Retinal pigment epithelial cell (primary cell): ENCODE results near the gene CREBBP.
A peak's percentile ranks its signal among the peaks of the same experiment; 100 is the strongest.

ENCODE experiments used
- DNase-seq: peaks from one replicate; pipeline ENCODE4 v3.0.0-alpha.2; 2010; ENCODE audit warnings: low read depth
- H3K4me3 ChIP-seq: 2 replicates; pipeline ENCODE4 v1.5.1; 2011; ENCODE audit warnings: mild to moderate bottlenecking, low read length, control low read depth, moderate library complexity
- TF ChIP-seq, protein P1 (sequence below): conservative IDR thresholded peaks from 2 replicates; pipeline ENCODE4 v1.5.1; 2011; ENCODE audit warnings: low read depth, low read length, control low read depth, inconsistent platforms

The CREBBP gene

DNA sequence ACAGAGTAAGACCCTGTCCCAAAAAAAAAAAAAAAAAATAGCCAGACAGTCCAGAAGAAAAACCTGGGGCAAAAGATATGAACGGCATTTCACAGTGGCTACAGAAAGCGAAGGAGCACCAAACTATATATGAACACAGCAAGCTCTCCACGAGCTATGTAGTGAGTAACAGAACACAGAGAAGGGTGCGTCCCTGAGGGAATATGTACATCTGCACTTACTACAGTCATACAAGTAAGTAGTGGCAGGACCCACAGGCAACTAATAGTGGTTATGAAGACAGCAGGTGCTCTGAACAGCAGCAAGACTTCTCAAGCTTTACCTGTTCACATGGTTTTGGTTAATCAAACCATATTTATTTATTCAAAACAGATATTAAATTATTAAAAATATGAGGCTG is 179.0 kb downstream of the CREBBP start:
- H3K4me3 ChIP-seq = no peak overlapping the region
- TF ChIP-seq, protein P1, sequence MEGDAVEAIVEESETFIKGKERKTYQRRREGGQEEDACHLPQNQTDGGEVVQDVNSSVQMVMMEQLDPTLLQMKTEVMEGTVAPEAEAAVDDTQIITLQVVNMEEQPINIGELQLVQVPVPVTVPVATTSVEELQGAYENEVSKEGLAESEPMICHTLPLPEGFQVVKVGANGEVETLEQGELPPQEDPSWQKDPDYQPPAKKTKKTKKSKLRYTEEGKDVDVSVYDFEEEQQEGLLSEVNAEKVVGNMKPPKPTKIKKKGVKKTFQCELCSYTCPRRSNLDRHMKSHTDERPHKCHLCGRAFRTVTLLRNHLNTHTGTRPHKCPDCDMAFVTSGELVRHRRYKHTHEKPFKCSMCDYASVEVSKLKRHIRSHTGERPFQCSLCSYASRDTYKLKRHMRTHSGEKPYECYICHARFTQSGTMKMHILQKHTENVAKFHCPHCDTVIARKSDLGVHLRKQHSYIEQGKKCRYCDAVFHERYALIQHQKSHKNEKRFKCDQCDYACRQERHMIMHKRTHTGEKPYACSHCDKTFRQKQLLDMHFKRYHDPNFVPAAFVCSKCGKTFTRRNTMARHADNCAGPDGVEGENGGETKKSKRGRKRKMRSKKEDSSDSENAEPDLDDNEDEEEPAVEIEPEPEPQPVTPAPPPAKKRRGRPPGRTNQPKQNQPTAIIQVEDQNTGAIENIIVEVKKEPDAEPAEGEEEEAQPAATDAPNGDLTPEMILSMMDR = no peak
- DNase-seq = no peak

DNA sequence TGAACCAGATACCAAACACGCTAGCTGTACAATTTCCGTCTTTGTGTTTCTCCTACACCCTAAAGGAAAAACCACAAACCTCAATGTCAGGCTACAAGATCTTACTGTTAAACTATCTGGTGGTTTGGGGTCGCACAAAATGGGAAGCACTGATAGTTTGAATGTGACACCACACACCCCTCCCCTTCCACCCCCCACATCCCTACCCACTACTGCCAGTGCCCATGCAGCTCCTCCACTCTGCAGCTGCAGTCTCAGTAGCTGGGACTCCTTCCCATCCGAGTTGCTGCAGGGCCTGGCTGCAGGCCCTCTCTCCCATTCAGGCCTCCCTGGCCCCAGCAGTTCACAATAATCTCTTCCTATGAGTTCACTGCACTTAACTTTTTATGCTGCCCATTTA is 181.6 kb downstream of the CREBBP start:
- TF ChIP-seq, protein P1 = no peak
- DNase-seq = no peak
- no peak overlapping the region for H3K4me3 ChIP-seq

DNA sequence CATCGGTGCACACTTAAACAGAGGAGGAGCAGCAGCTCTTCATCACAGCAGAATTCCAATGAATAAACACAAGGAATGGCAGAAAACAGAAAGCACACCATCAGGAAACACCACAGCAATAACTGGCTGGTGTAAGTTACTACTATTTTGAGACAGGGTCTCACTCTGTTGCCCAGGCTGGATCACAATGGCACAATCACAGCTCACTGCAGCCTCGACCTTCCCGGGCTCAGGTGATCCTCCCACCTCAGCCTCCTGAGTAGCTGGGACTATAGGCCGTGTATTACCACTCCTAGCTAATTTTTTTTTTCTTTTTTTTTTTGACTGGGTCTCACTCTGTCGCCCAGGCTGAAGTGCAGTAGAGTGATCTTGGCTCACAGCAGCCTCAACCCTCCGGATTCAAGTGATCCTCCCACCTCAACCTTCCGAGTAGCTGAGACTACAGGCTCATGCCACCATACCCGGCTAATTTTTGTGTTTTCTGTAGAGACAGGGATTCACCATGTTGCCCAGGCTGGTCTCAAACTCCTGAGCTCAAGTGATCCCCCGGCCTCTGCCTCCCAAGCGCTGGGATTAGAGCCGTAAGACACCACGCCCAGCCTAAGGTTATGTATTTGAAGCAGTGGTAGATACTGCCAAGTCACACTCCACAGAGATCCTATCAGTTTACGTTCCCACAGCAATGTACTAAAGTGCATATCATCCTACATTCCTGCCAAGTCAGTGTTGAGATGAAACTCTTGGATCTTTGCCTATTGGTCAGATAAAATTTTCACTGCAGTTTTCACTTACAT is 183.9 kb downstream of the CREBBP start:
- DNase-seq = peak; percentile 37
- no peak overlapping the region for H3K4me3 ChIP-seq
- TF ChIP-seq, protein P1 = no peak

DNA sequence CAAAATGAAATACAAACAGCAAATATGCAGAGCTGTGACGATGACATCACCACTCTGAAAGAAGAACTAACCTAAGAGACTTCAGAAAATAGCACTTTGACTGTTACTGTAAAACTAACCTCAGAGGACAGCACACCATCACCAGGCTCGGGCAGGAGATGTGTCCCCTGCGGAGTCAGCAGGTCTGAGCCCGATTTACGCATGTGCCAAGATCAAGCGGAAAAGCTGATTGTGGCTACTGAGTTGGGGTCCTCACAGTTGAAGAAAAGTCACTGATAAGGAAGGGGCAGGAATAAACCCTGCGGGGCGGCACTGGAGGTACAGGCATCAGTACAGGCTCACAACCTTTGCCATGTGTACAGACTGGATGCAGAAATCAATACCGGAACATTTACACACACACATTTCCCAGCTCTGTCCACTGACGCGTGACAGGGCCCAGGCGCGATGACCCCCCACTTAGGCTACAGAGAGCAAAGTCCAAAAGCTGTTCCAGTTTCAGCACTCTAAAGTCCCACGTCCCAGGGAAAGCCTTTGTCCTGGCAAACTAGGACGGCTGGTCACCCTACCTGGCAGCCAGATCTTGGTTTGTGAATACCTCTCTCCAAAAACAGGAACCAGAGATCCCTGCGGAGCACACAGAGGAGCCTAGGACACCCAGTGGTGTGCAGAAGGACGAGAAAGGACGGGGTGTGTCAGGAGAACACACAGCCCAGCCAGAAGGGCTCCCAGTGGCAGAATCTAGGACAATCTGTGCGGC is 184.7 kb downstream of the CREBBP start:
- no peak for DNase-seq
- no peak overlapping the region for H3K4me3 ChIP-seq
- TF ChIP-seq, protein P1 = no peak

DNA sequence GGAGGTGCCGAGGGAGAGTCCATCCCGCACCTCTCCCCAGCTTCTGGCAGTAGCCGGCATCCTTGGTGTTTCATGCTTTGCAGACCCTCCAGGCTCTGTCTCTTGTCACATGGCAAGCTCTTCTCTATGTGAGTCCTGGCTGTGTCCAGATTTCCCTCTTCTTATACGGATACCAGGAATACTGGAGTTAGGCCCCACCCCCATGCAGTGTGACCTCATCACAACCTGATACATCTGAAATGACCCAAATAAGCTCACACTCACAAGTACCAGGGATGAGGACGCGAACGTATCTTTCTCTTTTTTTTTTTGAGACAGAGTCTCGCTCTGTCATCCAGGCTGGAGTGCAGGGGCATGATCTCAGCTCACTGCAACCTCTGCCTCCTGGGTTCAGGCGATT is 186.5 kb downstream of the CREBBP start:
- no peak for DNase-seq
- TF ChIP-seq, protein P1 = no peak
- no peak overlapping the region for H3K4me3 ChIP-seq

DNA sequence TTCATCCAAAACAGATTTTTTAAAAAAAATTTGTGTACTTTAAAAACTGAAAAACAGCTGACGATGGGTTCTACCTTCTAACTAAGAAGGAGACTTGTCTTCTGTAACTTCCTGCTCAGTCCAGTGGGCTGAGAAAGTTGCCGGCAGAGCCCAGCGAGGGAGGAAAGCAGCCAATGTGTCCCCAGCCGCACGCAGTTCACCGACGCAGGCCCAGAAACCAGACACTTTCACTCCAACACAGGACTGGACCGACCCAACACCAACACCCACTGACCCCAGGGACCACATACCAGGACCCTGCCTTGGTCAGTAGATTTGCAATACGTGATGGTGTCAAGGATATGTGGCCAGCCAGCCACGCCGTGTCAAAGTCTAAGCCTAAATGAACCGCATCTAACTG is 188.8 kb downstream of the CREBBP start:
- TF ChIP-seq, protein P1 = no peak
- no peak for DNase-seq
- H3K4me3 ChIP-seq = no peak overlapping the region
